GM10266 (cell line): Measurements from ENCODE around the gene LRSAM1.
A peak's percentile ranks its signal among the peaks of the same experiment; 100 is the strongest.

ENCODE experiments used
- DNase-seq: peaks from one replicate; pipeline ENCODE4 v3.0.0; 2012; ENCODE audit errors: extremely low spot score
- TF ChIP-seq, protein P1 (sequence below): IDR thresholded peaks from 2 replicates; pipeline ENCODE4 v1.5.1; 2012; ENCODE audit warnings: mild to moderate bottlenecking, low read depth; ENCODE audit not compliant: control insufficient read depth, insufficient read depth; ENCODE audit errors: missing control alignments

Gene LRSAM1

DNA sequence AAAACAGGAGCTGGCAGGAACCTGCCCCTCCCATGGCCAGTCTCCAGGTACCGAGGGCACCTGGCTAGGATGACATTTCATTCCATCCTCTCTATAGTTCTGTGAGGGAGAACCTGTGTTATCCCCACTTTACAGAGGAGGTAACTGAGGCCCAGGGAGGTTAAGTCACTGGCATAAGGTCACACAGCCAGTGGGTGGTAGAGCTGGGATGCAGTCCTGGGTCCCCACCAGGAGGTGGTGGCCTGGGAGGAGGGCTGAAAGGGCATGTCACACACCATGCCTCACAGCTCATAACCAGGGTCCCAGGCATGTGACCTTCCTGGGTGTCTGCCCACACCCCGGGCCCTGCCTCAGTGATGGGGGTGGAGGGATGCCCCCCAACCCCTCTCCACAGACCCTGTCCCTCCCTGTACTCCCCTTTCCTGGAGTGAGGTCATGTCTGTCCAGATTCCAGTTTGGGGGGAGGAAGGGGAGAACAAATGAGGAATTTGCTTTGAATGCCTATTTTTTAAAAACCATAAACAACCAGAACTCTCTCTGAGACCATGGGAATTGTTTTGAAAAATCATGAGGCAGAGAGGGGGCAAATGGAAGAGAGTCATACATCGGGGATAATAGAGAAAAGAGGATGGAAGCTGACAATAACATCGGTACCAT, 83.1 kb downstream of the LRSAM1 start:
- no peak for DNase-seq
- TF ChIP-seq, protein P1, sequence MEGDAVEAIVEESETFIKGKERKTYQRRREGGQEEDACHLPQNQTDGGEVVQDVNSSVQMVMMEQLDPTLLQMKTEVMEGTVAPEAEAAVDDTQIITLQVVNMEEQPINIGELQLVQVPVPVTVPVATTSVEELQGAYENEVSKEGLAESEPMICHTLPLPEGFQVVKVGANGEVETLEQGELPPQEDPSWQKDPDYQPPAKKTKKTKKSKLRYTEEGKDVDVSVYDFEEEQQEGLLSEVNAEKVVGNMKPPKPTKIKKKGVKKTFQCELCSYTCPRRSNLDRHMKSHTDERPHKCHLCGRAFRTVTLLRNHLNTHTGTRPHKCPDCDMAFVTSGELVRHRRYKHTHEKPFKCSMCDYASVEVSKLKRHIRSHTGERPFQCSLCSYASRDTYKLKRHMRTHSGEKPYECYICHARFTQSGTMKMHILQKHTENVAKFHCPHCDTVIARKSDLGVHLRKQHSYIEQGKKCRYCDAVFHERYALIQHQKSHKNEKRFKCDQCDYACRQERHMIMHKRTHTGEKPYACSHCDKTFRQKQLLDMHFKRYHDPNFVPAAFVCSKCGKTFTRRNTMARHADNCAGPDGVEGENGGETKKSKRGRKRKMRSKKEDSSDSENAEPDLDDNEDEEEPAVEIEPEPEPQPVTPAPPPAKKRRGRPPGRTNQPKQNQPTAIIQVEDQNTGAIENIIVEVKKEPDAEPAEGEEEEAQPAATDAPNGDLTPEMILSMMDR = no peak

DNA sequence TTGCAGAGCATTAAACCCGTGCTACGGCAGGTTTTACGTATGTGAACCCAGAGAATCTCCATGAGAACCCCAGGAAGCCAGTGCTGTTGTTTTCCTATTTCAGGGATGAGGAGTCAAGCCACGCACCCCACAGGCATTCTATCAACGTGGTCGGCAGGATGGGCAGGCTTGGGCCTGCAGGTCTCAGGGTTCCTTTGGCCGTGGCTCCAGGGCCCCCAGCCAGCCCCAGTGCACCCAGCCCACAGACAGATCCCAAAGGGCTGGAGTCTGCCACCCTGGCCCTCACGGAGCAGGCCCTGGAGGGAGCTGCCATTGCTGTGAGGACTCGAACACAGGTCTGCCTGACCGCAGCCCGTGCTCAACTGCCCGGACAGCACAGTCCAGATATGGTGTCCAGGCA, 83.6 kb downstream of the LRSAM1 start:
- DNase-seq = no peak
- TF ChIP-seq, protein P1 = no peak

DNA sequence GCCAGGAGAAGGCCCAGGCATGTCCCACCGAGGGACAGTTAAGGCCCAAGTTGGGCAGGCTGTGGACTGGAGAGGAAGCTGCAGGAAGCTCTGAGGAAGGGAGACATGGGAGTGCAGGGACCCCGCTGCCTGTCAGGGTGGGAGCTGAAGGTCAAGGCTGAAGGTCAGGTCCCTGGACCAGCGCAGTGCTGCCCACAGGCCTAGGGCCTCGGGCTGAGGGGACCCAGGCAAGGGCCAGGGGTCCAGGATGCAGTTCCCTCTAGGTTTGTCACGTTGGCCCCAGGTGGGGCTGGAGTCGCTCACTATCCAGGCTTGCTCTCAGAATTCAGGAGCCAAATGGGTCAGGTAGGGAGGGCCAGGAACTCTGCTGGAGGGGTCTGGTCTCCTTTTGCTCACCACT, 84.1 kb downstream of the LRSAM1 start:
- TF ChIP-seq, protein P1 = no peak
- no peak for DNase-seq

DNA sequence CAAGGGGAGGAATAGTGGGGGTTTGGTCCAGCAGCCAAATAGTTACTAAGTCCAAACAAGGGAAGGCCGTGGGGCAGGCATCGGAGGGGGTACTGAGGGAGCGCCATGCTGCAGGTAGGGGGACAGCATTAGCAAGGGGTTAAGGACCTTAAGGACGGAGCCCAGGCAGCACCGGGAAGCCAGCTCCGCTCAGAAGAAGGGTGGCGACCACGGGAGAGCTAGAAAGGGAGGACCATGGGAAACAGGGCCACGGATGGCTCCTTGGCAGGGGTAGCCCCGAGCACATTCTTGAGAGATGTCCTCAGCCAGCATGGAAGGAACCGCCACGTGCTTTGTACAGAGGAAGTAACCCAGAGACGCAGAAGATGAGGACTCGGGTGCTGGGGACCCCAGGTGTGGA, 84.5 kb downstream of the LRSAM1 start:
- no peak for DNase-seq
- TF ChIP-seq, protein P1 = no peak

DNA sequence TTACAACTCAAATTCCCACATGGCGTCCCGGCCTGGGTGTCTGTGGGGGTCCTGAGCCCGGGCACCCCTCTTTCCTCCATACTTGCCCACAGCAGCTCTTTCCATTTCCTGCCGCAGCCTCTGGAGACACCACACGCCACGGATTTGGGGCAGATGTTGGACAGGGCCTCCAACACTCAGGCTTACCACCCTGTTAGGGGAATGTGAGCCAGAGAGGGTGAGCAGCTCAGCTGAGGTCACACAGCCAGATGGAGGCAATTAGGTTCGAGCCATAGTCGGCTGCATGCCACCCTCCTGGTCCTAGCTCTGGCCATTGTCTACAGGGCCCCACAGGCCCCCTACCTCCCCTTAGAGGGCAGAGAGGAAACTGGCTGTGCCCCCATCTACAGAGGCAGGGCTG, 85.2 kb downstream of the LRSAM1 start:
- no peak for DNase-seq
- TF ChIP-seq, protein P1 = no peak

DNA sequence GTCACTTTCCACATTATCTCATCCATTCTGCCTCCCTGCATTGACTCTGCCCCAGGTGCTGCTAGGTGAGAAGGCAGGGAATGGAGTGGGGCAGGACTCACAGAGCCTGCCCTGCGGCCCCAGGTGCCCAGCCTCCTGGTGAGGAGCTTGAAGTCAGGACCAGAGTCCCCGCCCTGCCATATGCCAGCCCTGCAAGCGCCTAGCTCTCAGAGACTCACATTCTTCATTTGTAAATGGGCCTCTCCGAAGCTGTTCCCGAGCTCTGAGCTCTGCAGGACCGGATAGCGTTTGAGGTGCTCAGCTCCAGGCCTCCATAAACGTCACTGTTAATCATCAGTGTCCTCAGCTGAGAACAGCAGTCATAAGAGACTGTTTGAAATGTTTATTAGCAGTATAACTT, 85.7 kb downstream of the LRSAM1 start:
- DNase-seq = no peak

DNA sequence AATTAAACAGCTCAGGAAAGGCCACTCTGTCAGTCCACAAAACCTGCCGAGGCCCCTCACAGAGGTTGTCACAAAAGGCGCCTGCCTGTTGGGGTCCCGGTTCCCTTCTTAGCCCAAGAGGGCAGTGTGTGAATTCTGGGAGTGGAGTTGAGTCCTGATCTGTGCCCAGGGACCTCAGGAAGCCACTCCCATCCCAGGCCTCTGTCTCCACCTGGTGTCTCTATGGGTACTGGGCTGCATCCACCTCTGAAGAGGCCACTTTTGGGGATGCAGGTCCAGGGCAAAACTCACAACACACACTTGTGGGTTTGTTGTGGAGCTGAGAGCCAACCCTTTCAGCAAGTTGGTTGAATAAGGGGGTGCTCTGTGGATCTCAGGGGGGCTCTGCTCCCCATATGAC, 86.5 kb downstream of the LRSAM1 start:
- DNase-seq = no peak
- TF ChIP-seq, protein P1 = peak; percentile 24

More for the DNA sequence above, 85.7 kb downstream of the LRSAM1 start:
- TF ChIP-seq, protein P1 = no peak
